ENCODE measurements around the gene CACNG8.
A peak's percentile ranks its signal among the peaks of the same experiment; 100 is the strongest.

CACNG8 gene

GRCh38 chr19:53965091-53965490 lies 2.4 kb downstream of the CACNG8 start:
- FAIRE-seq: no peak

- FAIRE-seq: no peak
Measured at GRCh38 chr19:53966931-53967330, 4.2 kb downstream of the CACNG8 start.

DNA sequence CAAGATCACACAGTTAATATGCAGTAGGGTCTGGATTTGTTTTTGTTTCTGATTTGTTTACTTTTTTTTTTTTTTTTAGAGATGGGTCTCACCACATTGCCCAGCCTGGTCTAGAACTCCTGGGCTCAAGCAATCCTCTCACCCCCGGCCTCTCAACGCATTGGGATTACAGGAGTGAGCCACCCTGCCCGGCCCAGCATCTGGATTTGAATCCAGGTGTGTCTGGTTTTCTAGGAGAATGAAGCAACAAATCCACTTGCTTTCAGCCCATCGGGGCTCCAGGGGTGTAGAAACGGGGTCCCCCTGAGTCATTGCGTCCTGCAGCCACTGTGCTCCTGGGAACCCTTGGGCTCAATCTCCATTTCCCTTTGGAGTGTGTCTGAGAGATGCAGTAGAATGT lies 6.6 kb downstream of the CACNG8 start:
- no peak for FAIRE-seq

- no peak for FAIRE-seq
Measured at GRCh38 chr19:53971673-53972072, 8.9 kb downstream of the CACNG8 start.

- FAIRE-seq: peak; percentile 26
Measured at GRCh38 chr19:53977429-53977990, 14.8 kb downstream of the CACNG8 start.

DNA sequence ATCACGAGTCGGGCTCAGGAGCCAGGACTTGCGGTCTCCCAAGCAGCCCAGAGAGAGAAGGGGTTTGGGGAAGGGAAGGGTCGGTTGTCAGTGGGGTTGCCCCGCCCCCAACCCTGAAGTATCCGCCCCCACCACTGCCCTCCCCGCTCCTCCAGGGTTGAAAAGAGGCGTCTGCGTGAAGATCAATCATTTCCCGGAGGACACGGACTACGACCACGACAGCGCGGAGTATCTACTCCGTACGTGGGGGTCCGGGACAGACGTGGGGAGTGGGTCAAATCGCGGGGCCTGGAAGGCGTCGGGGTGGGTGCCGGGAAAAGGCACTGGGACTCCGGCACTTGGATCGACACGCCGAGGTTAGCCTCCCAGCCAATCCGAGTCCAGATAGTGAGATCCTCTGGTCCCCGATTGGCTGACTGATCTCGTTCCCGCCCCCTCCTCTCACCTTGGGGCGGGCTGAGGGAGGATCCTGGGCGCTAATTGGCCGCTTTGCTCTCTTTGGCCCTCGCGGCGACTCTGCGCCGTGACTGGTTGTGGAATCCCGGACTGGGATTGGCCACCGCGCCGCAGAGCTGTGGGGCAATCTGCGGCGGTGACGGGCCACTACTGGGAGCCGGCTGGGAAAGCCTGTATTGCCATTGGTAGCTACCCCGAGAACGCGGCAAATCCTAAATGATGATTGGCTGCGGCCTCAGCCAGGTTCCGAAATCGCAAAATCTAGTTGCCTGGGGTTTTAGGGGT lies 15.4 kb downstream of the CACNG8 start:
- FAIRE-seq: no peak

DNA sequence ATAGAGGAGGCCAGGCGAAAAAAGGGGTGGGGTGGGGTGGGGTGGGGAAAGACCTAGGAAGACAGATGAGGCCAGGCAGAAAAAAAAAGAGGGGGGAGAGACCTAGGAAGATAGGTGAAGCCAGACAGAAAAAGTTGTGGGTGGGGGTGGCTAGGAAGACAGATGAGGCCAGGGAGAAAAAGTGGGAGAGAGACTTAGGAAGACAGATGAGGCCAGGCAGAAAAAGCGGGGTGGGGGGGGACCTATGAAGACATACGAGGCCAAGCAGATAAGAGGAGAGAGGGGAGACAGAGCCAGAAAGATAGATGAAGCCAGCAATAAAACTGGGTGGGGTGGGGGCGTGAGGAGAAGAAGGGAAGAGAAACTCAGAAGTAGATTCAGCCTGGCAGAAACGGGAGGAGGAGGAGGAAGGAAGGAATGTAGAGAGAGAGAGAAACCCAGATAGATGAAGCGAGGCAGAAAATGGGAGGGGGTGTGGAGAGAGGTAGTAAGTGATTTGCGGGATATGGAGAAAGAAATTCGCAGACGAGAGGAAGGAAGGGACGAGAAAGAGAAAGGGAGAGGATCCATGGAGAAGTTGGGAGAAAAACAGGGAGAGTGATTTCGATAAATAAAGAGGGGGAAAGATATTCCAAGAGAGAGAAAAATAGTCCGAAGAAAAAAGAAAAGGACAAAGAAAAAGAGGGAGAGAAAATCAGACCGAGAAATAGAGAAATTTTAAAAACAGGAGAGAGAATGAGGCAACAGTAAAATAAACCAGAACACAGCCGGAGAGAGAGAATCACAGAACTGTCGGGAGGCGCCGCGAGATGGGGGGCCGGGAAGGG lies 16.5 kb downstream of the CACNG8 start:
- FAIRE-seq: no peak

DNA sequence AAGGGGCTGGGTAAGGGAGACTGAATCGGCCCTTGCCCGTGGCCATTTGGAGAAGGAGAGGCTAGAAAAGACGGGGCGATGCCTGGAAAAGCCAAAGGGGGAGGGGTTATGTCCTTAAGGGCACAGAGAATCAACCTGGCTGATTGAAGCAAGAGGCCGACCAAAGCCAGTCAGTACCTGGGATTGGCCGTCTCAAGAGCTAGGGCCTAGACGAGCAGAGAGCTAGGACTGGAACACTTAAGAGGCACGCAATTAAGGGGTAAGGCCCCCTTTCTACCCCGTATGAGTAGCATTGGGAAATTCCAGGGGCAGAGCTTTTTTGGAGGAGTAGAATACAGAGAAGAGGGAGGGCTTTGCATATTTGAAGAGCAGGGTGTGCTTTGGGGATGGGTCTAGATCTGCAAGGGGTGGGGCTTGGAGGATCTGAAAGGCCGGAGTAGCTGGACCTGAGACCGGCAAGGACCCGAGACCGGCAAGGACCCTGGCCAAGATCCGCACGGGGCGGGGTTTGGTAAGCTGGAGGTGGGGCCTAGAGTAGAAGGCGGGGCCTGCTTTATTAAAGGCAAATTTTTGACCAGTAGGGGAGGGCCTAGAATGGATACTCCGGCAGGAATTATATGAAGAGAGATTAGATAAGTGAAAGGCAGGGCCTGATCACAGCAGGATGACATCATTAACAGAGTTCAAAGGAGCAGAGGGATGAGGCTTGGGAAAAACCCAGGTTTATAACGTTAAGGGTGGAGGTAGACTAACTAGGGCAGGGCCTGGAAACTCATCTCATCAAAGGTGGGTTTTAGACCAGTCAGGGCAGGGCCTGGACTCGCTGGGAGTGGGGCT lies 18.0 kb downstream of the CACNG8 start:
- FAIRE-seq: no peak

DNA sequence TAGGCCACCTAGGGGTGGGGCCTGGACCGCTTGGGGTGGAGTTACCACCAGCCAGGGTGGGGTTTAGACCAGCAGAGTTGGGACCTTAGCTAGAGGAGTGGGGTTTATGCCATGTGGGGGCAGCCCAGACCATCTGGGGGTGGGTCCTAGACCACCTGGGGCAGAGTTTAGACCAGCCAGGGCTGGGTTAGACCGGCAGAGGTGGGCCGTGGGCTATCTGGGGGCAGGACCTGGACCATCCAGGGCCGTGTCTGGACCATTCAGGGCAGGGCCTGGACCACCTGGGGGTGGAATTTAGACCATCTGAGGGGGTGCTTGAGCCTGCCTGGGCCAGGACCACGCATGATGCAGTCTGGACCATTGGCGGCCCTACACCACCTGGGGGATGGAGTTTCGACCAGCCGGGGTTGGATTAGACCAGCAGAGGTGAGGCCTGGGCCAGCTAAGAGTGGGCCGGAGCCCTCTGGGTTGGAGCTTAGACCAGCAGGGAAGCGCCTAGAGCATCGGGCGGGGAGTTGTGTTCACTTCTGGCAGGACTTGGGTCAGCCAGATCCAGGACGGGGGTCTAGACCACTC lies 18.7 kb downstream of the CACNG8 start:
- no peak for FAIRE-seq

GRCh38 chr19:53982001-53982451 lies 19.3 kb downstream of the CACNG8 start:
- no peak for FAIRE-seq

GRCh38 chr19:53982611-53983010 lies 19.9 kb downstream of the CACNG8 start:
- no peak for FAIRE-seq

- FAIRE-seq: no peak
Measured at GRCh38 chr19:53983457-53984289, 20.9 kb downstream of the CACNG8 start.

GRCh38 chr19:53985863-53986262 lies 23.1 kb downstream of the CACNG8 start:
- FAIRE-seq: no peak

GRCh38 chr19:53988981-53989380 lies 26.2 kb downstream of the CACNG8 start:
- FAIRE-seq: no peak

DNA sequence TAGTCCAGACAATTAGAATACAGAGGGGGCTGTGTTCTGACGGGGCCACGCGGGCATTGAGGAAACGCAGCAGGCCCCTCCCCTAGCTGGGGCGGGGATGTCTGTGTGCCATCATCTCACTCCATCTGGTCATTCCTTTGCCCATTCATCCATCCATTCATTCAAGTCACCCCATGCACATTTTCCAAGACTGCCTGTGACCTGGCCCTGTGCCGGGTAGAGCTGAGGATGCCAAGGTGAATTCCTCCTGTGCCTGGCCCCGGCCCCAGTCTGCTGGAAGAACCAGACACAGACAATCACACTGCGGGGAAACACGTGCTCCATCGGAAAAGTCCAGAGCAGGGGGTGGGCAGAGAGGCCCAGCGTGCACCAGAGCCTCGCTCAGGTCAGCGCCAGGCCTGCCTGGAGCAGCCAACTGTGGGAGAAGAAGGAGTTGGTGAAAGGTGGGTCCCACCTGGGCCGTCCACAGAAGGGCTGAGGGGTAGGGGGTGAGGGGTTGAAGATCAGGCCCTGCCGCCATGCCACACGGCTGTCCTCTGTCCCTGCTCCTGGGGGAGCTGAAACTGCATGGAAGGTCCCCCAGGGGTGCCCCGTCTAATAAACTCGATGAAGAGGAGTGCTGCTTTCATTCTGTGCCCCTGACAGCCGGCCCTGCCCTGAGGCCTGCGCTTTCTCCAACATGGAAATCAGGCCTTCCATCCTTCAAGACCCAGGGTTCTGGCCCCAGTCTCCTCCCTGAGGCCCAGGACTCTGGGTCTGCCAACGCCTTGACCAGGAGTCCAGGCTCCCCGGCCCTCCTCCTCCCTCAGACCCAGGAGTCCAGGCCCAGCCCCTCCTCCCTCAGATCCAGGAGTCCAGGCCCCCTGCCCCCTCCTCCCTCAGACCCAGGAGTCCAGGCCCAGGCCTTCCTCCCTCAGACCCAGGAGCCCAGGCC lies 27.1 kb downstream of the CACNG8 start:
- no peak for FAIRE-seq

DNA sequence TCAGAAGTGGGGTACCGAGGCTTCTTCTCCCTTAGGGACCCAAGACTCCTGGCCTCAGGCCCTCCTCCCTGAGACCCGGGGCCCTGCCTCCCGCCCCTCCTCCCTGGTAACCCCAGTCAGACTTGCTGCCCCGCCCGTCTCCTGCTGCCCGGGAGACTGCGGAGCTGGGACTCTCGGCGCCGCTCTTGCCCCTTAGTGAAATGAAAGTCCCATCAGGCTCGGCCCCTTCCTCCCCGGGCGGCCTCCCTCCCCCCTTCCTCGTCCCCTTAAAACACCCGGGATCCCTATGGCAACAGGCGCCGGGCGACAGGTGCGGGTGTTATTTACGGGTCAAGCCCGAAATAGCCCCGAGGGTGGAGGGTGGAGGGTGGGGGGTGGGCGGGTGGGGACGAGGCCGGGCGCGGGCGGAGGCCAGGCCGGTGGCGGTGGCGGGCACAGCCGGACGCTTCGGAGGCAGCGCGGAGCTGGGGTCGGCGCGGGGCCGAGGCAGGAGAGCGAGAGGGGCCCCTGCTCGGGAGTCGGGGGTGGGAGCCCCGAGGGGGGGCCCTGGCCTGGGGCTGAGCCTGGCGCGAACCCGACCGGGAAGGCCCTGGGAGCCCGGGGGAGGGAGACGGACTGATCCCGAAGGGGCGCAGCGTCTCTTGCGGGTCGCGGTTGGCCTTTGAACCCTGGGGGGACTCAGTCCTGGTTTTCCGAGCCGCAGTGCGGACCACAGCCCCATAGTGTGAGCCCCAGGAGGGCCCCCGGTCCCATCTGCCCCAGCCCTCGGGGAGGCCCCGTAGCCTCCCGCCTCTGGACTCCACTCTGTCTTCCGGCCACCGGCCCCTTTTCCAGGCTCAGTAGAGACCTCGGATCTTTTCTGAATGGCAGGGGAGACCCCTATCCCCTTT lies 28.7 kb downstream of the CACNG8 start, which contains the start of gene CACNG6:
Gene CACNG6, plus strand, starts transcription at position 414 of the 890 bp plus-strand sequence. CDS start 1,241 bp downstream, outside the sequence.
- no peak for FAIRE-seq

DNA sequence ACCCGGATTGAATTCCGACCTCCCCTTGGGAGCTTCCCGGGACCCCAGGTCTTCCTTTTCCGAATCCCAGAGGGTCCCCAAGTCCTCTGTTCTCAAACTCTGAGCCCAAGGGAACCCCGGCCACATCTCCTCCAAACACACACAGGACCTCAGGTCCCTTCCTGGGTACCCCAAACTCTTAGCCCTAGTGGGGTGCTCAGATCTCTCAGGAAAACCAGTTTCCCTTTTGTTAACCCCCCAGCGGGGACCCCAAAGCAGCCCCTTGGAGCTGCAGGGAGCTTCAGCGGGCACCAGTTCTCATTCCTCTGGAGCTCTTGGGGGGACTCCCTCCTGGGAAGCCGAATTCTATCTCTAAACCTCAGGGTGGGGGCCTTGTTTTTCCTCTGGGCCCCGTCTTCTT lies 29.5 kb downstream of the CACNG8 start:
- no peak for FAIRE-seq

GRCh38 chr19:53992815-53993214 lies 30.1 kb downstream of the CACNG8 start:
- no peak for FAIRE-seq

DNA sequence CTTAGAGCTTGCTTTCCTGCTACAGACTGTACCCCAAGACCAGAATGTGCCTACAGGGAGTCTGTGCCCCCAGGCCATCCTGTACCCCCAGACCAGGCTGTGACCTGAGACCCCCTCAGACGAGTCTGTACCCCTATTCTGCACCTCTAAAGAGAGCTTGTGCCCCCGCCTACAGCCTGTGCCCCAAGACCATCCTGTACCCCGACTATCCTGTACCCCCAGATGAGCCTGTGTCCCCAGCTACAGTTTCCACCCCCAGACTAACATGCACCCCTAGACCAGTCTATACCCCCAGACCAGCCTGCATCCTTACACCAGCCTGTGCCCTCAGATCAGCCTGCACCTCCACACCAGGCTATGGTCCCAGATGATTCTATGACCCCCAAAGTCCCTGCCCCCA lies 30.7 kb downstream of the CACNG8 start:
- FAIRE-seq: no peak

All from endometrium (tissue), 2 donors.